ENCODE measurements around the gene IQUB. TPM values are rescaled to one million over a fixed set of nuclear protein-coding genes. Genes with fewer than 3 reads are reported as not detected.

Gene IQUB
- total RNA-seq, 1 experiment from 2014 or later: 0.77 TPM

GRCh38 chr7:123498601-123499000 lies 35.8 kb downstream of the IQUB start:
- Mint-ChIP-seq H3K27ac (no peak overlapping the region; the same call in 1 of the 2 replicates), H3K9me3 (peaks cover 13% of the 10 kb centered on the region), H3K36me3 (no peaks in the 10 kb centered on the region), H3K4me3 (no peak overlapping the region), H3K4me1 (peaks cover 21% of the 10 kb centered on the region), H3K27me3 (ENCODE audit: low read depth) (no peaks in the 10 kb centered on the region)
- TF ChIP-seq NR2C2 (CRISPR knock-in tag; IDR thresholded peaks at IDR 0.05) (no peak), NR3C1 (CRISPR knock-in tag; conservative IDR thresholded peaks at IDR 0.05; ENCODE audit: low read depth) (no peak), TEAD4 (CRISPR knock-in tag; IDR thresholded peaks at IDR 0.05) (no peak), E2F4 (CRISPR knock-in tag; IDR thresholded peaks at IDR 0.05; ENCODE audit: borderline replicate concordance, low read depth) (no peak), SP1 (CRISPR knock-in tag; conservative IDR thresholded peaks at IDR 0.05) (no peak), ATF6 (CRISPR knock-in tag; IDR thresholded peaks at IDR 0.05) (no peak), SMAD4 (CRISPR knock-in tag; IDR thresholded peaks at IDR 0.05) (no peak), MXD4 (CRISPR knock-in tag; IDR thresholded peaks at IDR 0.05; ENCODE audit: borderline replicate concordance) (no peak)
- DNase-seq (ENCODE audit: low spot score) (no peak), ATAC-seq (no peak)
- POLR2A ChIA-PET: no interaction called here
- CTCF ChIA-PET: interaction anchor here (0.6 to 0.9 kb wide), 2 partner anchors 32 to 126 kb away, joined by 3 read pairs; no protein-coding TSS in a partner anchor

GRCh38 chr7:123498031-123498430 lies 36.4 kb downstream of the IQUB start:
- Mint-ChIP-seq H3K27ac (no peak overlapping the region), H3K27me3 (ENCODE audit: low read depth) (no peaks in the 10 kb centered on the region), H3K9me3 (peaks cover 13% of the 10 kb centered on the region), H3K4me3 (no peak overlapping the region), H3K4me1 (peaks cover 21% of the 10 kb centered on the region), H3K36me3 (no peaks in the 10 kb centered on the region)
- no peak for TF ChIP-seq ERG (CRISPR knock-in tag; IDR thresholded peaks at IDR 0.05)
- TF ChIP-seq ZNF512 (CRISPR knock-in tag; IDR thresholded peaks at IDR 0.05; ENCODE audit: borderline replicate concordance): no peak
- no peak for TF ChIP-seq ATF3 (CRISPR knock-in tag; conservative IDR thresholded peaks at IDR 0.05)
- no peak for DNase-seq (ENCODE audit: low spot score)
- POLR2A ChIA-PET: no interaction called here
- CTCF ChIA-PET: interaction anchor here (0.6 kb wide), 1 partner anchor 33 kb away, joined by 3 read pairs; no protein-coding TSS in a partner anchor
- no peak for ATAC-seq

- TF ChIP-seq CTCF (IDR thresholded peaks at IDR 0.05) (peak; percentile 58), ZMAT4 (CRISPR knock-in tag; IDR thresholded peaks at IDR 0.05) (no peak)
- Mint-ChIP-seq H3K36me3 (0 out of 2 replicates have a peak, but pooled peaks cover 2% of the 10 kb centered on the region), H3K27ac (no peak overlapping the region), H3K9me3 (peaks cover 11% of the 10 kb centered on the region), H3K4me1 (peaks cover 7% of the 10 kb centered on the region), H3K27me3 (ENCODE audit: low read depth) (no peaks in the 10 kb centered on the region), H3K4me3 (no peak overlapping the region)
- no peak for DNase-seq (ENCODE audit: low spot score)
- ChIA-PET CTCF (interaction anchor here (0.6 to 3.3 kb wide), 35 partner anchors 10 to 378 kb away, joined by 3 to 31 read pairs (median 4); partner anchors contain the start of genes IQUB and NDUFA5), POLR2A (interaction anchor here (0.5 to 0.9 kb wide), 2 partner anchors 8 to 129 kb away, joined by 3 read pairs; no protein-coding TSS in a partner anchor)
- no peak for ATAC-seq
Observed at GRCh38 chr7:123494193-123494796, 40.1 kb downstream of the IQUB start.
